ENCODE measurements around the gene SLC25A11. TPM values are rescaled to one million over a fixed set of nuclear protein-coding genes. Genes with fewer than 3 reads are reported as not detected.

The SLC25A11 gene
- total and polyA plus RNA-seq, 4 donors = 34.8 to 72.1 (median 54.2) TPM

DNA sequence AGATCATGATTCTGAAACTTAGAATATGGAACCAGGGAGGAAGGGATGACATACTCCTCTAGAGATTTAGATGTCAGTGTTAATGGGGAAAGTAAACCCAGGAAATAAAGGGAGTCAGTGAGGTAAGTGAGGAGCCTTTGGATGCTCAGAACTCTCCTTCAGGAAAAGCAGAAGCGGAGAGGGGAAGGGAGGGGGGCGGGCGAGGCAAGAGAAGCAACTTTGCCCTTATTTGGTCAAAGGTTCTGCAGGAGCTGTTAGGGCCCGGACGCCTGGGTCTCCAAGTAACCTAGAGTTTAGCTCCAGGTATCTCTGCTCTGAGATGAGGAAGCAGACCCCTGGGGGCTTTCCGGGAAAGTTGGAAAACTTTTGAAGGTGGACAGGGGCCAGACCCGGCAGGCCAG, 7.2 kb upstream of the SLC25A11 start:
- peaks cover 2 to 26% (median 17%) of the 10 kb centered on the region in 5 donors for H3K4me1 ChIP-seq (ENCODE audit: control insufficient read depth in 5 of 5, insufficient read depth in 5 of 5, low read length in 5 of 5)
- ATAC-seq (ENCODE audit: insufficient read depth, low FRiP score) = no peak
- H3K36me3 ChIP-seq (ENCODE audit: control insufficient read depth in 4 of 4, insufficient read depth in 4 of 4, low read length in 4 of 4) = peaks cover 12 to 32% (median 27%) of the 10 kb centered on the region in 4 donors
- TF ChIP-seq CTCF (IDR thresholded peaks at IDR 0.05; ENCODE audit: control extremely low read depth, extremely low read depth) = no peak
- H3K9me3 ChIP-seq (ENCODE audit: control insufficient read depth in 4 of 4, insufficient read depth in 3 of 4, low read length in 3 of 4) = no peaks in the 10 kb centered on the region
- H3K27me3 ChIP-seq (ENCODE audit: control insufficient read depth in 3 of 3, insufficient read depth in 3 of 3, low read length in 2 of 3) = no peaks in the 10 kb centered on the region
- peak overlapping the region in 1 of 2 donors; percentile 11 for H3K9ac ChIP-seq (ENCODE audit: insufficient read depth in 1 of 2, low read length in 2 of 2)
- H3K27ac ChIP-seq (ENCODE audit: low read depth in 1 of 2, low read length in 1 of 2) = peak overlapping the region; percentile 73 to 87
- peak overlapping the region; percentile 67 for H3K4me3 ChIP-seq
- peak in 2 of 3 donors; percentile 10 to 11 for DNase-seq
- WGBS, 2 donors = 0 to 1% methylated on average over 7 of the region's 7 CpGs

GRCh38 chr17:4946312-4946976, 6.6 kb upstream of the SLC25A11 start:
- H3K36me3 ChIP-seq (ENCODE audit: control insufficient read depth in 4 of 4, insufficient read depth in 4 of 4, low read length in 4 of 4) = peaks cover 12 to 32% (median 27%) of the 10 kb centered on the region in 4 donors
- peak overlapping the region in 1 of 2 donors; percentile 11 for H3K9ac ChIP-seq (ENCODE audit: insufficient read depth in 1 of 2, low read length in 2 of 2)
- H3K27me3 ChIP-seq (ENCODE audit: control insufficient read depth in 3 of 3, insufficient read depth in 3 of 3, low read length in 2 of 3) = no peaks in the 10 kb centered on the region
- H3K9me3 ChIP-seq (ENCODE audit: control insufficient read depth in 4 of 4, insufficient read depth in 3 of 4, low read length in 3 of 4) = no peaks in the 10 kb centered on the region
- no peak for TF ChIP-seq CTCF (IDR thresholded peaks at IDR 0.05; ENCODE audit: control extremely low read depth, extremely low read depth)
- peak overlapping the region; percentile 38 to 73 for H3K27ac ChIP-seq (ENCODE audit: low read depth in 1 of 2, low read length in 1 of 2)
- H3K4me3 ChIP-seq = peak overlapping the region; percentile 67
- WGBS, 2 donors = 23% methylated on average over 16 of the region's 16 CpGs
- no peak for DNase-seq
- peaks cover 2 to 28% (median 14%) of the 10 kb centered on the region in 5 donors for H3K4me1 ChIP-seq (ENCODE audit: control insufficient read depth in 5 of 5, insufficient read depth in 5 of 5, low read length in 5 of 5)
- no peak for ATAC-seq (ENCODE audit: insufficient read depth, low FRiP score)

- Histone ChIP-seq H3K27ac (ENCODE audit: low read depth in 1 of 2, low read length in 1 of 2) (peak overlapping the region; percentile 33 to 51), H3K4me3 (no peak overlapping the region), H3K27me3 (ENCODE audit: control insufficient read depth in 3 of 3, insufficient read depth in 3 of 3, low read length in 2 of 3) (no peaks in the 10 kb centered on the region), H3K36me3 (ENCODE audit: control insufficient read depth in 4 of 4, insufficient read depth in 4 of 4, low read length in 4 of 4) (peaks cover 12 to 32% (median 27%) of the 10 kb centered on the region in 4 donors), H3K4me1 (ENCODE audit: control insufficient read depth in 5 of 5, insufficient read depth in 5 of 5, low read length in 5 of 5) (peaks cover 3 to 28% (median 12%) of the 10 kb centered on the region in 5 donors), H3K9ac (ENCODE audit: insufficient read depth in 1 of 2, low read length in 2 of 2) (no peak overlapping the region), H3K9me3 (ENCODE audit: control insufficient read depth in 4 of 4, insufficient read depth in 3 of 4, low read length in 3 of 4) (no peaks in the 10 kb centered on the region)
- ATAC-seq (ENCODE audit: insufficient read depth, low FRiP score) (no peak), DNase-seq (no peak)
- TF ChIP-seq CTCF (IDR thresholded peaks at IDR 0.05; ENCODE audit: control extremely low read depth, extremely low read depth) = no peak
- WGBS, 2 donors = 32 to 42% methylated on average over 4 of the region's 4 CpGs
Observed at GRCh38 chr17:4945944-4946280, 6.1 kb upstream of the SLC25A11 start.

Measured in lung (tissue), 12 donors.